Uterus (tissue), 2 donors: Measurements from ENCODE around the gene SPTB.

Experiments
- POLR2A ChIP-seq, 2 donors: fragments of 450-650 bp; IDR thresholded peaks; one replicate each; pipeline ENCODE4 v1.6.1; 2016; ENCODE audit warnings: antibody characterized with exemption in 2 of 2, mild to moderate bottlenecking in 1 of 2, moderate library complexity in 1 of 2
- TF ChIP-seq, protein P1 (sequence below), 4 experiments: fragments of 200-600 bp in 2 of 4; fragments of 450-650 bp in 2 of 4; sonication (generic) in 2 of 4; IDR thresholded peaks; one replicate each; pipeline ENCODE4 v1.5.1; 2016 to 2019; ENCODE audit warnings: antibody characterized with exemption in 4 of 4, mild to moderate bottlenecking in 2 of 4, moderate library complexity in 1 of 4

DNA sequence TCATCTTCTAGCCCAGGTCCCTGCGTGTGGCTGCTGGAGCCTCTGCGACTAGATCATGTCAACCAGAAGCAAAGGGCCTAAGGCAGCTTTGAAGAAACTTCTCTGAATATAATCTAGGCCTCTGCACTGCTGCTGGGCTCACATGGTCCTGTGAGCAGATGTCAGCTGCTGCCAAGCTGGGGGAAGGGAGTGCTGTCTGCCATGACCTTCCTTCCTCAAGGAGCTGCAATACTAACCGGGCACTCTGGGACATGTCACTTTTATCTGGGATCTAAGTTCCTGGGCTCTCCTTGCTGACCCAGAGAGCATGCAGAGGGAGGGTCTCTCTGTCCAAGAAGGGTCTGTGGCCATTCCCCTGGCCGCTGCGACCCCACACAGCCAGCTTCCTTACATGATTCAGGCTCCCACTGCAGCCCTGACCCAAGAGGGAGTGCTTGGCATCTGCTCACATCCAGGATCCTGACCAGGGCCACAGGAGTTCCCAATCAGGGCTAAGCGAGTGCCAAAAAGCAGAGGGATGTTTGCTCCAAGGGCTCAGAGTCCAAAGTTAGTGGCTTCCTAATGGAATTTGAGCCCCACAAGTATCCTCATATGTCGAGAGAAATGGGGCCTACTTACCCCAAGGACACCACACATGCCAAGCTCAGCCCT is 101.5 kb downstream of the SPTB start:
- TF ChIP-seq, protein P1, sequence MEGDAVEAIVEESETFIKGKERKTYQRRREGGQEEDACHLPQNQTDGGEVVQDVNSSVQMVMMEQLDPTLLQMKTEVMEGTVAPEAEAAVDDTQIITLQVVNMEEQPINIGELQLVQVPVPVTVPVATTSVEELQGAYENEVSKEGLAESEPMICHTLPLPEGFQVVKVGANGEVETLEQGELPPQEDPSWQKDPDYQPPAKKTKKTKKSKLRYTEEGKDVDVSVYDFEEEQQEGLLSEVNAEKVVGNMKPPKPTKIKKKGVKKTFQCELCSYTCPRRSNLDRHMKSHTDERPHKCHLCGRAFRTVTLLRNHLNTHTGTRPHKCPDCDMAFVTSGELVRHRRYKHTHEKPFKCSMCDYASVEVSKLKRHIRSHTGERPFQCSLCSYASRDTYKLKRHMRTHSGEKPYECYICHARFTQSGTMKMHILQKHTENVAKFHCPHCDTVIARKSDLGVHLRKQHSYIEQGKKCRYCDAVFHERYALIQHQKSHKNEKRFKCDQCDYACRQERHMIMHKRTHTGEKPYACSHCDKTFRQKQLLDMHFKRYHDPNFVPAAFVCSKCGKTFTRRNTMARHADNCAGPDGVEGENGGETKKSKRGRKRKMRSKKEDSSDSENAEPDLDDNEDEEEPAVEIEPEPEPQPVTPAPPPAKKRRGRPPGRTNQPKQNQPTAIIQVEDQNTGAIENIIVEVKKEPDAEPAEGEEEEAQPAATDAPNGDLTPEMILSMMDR (IDR thresholded peaks at IDR 0.05) = no peak
- no peak for TF ChIP-seq POLR2A (IDR thresholded peaks at IDR 0.05)
